ENCODE data around the gene CD163L1.

DNA sequence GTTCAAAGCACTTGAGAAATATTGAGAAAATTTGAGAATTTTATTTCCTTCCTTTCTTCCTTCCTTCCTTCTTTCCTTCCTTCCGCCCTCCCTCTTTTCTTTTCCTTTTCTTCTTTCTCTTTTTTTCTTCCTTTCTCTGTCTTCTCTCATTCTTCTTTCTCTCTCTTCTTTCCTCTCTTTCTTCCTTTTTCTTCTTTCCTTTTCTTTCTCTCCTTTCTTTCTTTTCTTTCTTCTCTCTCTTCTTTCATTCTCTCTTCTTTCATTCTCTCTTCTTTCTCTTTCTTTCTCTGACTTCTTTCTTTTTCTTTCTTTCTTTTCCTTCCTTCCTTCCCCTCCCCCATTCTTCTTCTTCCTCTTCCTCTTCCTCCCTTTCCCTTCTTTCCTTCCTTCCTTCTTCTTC is 44.9 kb downstream of the CD163L1 start:
- TF ChIP-seq, protein P1, sequence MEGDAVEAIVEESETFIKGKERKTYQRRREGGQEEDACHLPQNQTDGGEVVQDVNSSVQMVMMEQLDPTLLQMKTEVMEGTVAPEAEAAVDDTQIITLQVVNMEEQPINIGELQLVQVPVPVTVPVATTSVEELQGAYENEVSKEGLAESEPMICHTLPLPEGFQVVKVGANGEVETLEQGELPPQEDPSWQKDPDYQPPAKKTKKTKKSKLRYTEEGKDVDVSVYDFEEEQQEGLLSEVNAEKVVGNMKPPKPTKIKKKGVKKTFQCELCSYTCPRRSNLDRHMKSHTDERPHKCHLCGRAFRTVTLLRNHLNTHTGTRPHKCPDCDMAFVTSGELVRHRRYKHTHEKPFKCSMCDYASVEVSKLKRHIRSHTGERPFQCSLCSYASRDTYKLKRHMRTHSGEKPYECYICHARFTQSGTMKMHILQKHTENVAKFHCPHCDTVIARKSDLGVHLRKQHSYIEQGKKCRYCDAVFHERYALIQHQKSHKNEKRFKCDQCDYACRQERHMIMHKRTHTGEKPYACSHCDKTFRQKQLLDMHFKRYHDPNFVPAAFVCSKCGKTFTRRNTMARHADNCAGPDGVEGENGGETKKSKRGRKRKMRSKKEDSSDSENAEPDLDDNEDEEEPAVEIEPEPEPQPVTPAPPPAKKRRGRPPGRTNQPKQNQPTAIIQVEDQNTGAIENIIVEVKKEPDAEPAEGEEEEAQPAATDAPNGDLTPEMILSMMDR (IDR thresholded peaks at IDR 0.05): no peak
- no peak for TF ChIP-seq POLR2AphosphoS5 (IDR thresholded peaks at IDR 0.05)
